Muscle layer of duodenum (tissue), 2 donors: ENCODE measurements around the gene ARSK.
"Not testable (repeated sequence)": the region's sequence is repeated elsewhere in the genome, so short reads cannot be mapped to it uniquely, and the experiment has no call there.

Experiments
- H3K27ac ChIP-seq: one replicate; pipeline ENCODE4 v1.7.0; 2013; ENCODE audit warnings: mild to moderate bottlenecking, low read length
- H3K27me3 ChIP-seq: one replicate; pipeline ENCODE4 v1.7.0; 2013; ENCODE audit warnings: low read depth, mild to moderate bottlenecking, control low read depth, low read length
- H3K36me3 ChIP-seq, 2 donors: one replicate each; pipeline ENCODE4 v1.7.0; 2013; ENCODE audit warnings: low read length in 2 of 2, control low read depth in 1 of 2, mild to moderate bottlenecking in 1 of 2; ENCODE audit not compliant: insufficient read depth in 2 of 2, control insufficient read depth in 1 of 2
- H3K4me1 ChIP-seq, 2 donors: one replicate each; pipeline ENCODE4 v1.7.0; 2013; ENCODE audit warnings: low read length in 2 of 2, mild to moderate bottlenecking in 2 of 2, control low read depth in 1 of 2, moderate library complexity in 1 of 2; ENCODE audit not compliant: insufficient read depth in 2 of 2, control insufficient read depth in 1 of 2
- H3K4me3 ChIP-seq, 2 donors: one replicate each; pipeline ENCODE4 v1.7.0; 2013; ENCODE audit warnings: low read length in 2 of 2, low read depth in 1 of 2, mild to moderate bottlenecking in 1 of 2
- H3K9me3 ChIP-seq, 2 donors: one replicate each; pipeline ENCODE4 v1.7.0; 2013; ENCODE audit warnings: low read length in 2 of 2, control low read depth in 1 of 2, mild to moderate bottlenecking in 1 of 2; ENCODE audit not compliant: control insufficient read depth in 1 of 2
- donor health status: healthy.

ARSK gene

GRCh38 chr5:95633671-95634070 lies 78.8 kb downstream of the ARSK start:
- Histone ChIP-seq H3K36me3 (no peaks in the 10 kb centered on the region), H3K4me3 (no peak overlapping the region), H3K4me1 (no peaks in the 10 kb centered on the region), H3K27me3 (no peaks in the 10 kb centered on the region), H3K27ac (no peak overlapping the region), H3K9me3 (no peaks in the 10 kb centered on the region)

- Histone ChIP-seq H3K36me3 (no peaks in the 10 kb centered on the region), H3K4me1 (no peaks in the 10 kb centered on the region), H3K4me3 (no peak overlapping the region), H3K9me3 (no peaks in the 10 kb centered on the region), H3K27me3 (no peaks in the 10 kb centered on the region), H3K27ac (no peak overlapping the region)
These were observed 79.2 kb downstream of the ARSK start for GRCh38 chr5:95634081-95634480.

- H3K9me3 ChIP-seq: no peaks in the 10 kb centered on the region
- no peaks in the 10 kb centered on the region for H3K27me3 ChIP-seq
- H3K36me3 ChIP-seq: no peaks in the 10 kb centered on the region
- no peaks in the 10 kb centered on the region for H3K4me1 ChIP-seq
- no peak overlapping the region for H3K4me3 ChIP-seq
- no peak overlapping the region for H3K27ac ChIP-seq
These were observed 83.7 kb downstream of the ARSK start for GRCh38 chr5:95638632-95639031.

- no peaks in the 10 kb centered on the region for H3K27me3 ChIP-seq
- H3K27ac ChIP-seq: no peak overlapping the region
- no peak overlapping the region for H3K4me3 ChIP-seq
- H3K36me3 ChIP-seq: no peaks in the 10 kb centered on the region
- no peaks in the 10 kb centered on the region for H3K4me1 ChIP-seq
- H3K9me3 ChIP-seq: no peaks in the 10 kb centered on the region
These were observed 86.9 kb downstream of the ARSK start for GRCh38 chr5:95641741-95642220.

GRCh38 chr5:95643152-95643551 lies 88.3 kb downstream of the ARSK start:
- H3K9me3 ChIP-seq: no peaks in the 10 kb centered on the region
- H3K27me3 ChIP-seq: no peaks in the 10 kb centered on the region
- H3K36me3 ChIP-seq: no peaks in the 10 kb centered on the region
- H3K4me3 ChIP-seq: no peak overlapping the region
- H3K4me1 ChIP-seq: no peaks in the 10 kb centered on the region
- no peak overlapping the region for H3K27ac ChIP-seq

GRCh38 chr5:95644351-95645042 lies 89.6 kb downstream of the ARSK start:
- no peaks in the 10 kb centered on the region for H3K4me1 ChIP-seq

GRCh38 chr5:95646226-95646568 lies 91.3 kb downstream of the ARSK start:
- H3K36me3 ChIP-seq, H3K9me3 ChIP-seq, H3K27me3 ChIP-seq, H3K4me1 ChIP-seq, H3K27ac ChIP-seq: not testable (repeated sequence)
- peak overlapping the region; percentile 64 to 72 for H3K4me3 ChIP-seq

More at GRCh38 chr5:95644351-95645042, 89.6 kb downstream of the ARSK start:
- no peaks in the 10 kb centered on the region for H3K9me3 ChIP-seq
- H3K27me3 ChIP-seq: no peaks in the 10 kb centered on the region
- no peaks in the 10 kb centered on the region for H3K36me3 ChIP-seq
- no peak overlapping the region for H3K27ac ChIP-seq
- no peak overlapping the region for H3K4me3 ChIP-seq

GRCh38 chr5:95646569-95647431 lies 91.9 kb downstream of the ARSK start, which contains the start of gene RFESD:
TSS of gene RFESD (plus strand) at chr5:95646777. CDS start at chr5:95652272, 5,495 bp downstream.
- H3K27me3 ChIP-seq: no peaks in the 10 kb centered on the region
- H3K4me1 ChIP-seq: no peaks in the 10 kb centered on the region
- H3K36me3 ChIP-seq: no peaks in the 10 kb centered on the region
- no peaks in the 10 kb centered on the region for H3K9me3 ChIP-seq
- H3K27ac ChIP-seq: peak within 1 kb of the TSS; percentile 83
- H3K4me3 ChIP-seq: peak within 1 kb of the TSS; percentile 64 to 72

GRCh38 chr5:95647886-95648860 lies 93.3 kb downstream of the ARSK start:
- peaks cover 0 to 4% of the 10 kb centered on the region in 2 donors for H3K36me3 ChIP-seq
- peak overlapping the region in 1 of 2 donors; percentile 72 for H3K4me3 ChIP-seq
- no peaks in the 10 kb centered on the region for H3K4me1 ChIP-seq
- H3K9me3 ChIP-seq: no peaks in the 10 kb centered on the region
- H3K27me3 ChIP-seq: no peaks in the 10 kb centered on the region
- peak overlapping the region; percentile 83 for H3K27ac ChIP-seq

- Histone ChIP-seq H3K27me3 (no peaks in the 10 kb centered on the region), H3K27ac (no peak overlapping the region), H3K4me1 (no peaks in the 10 kb centered on the region), H3K4me3 (no peak overlapping the region), H3K36me3 (peaks cover 0 to 5% of the 10 kb centered on the region in 2 donors), H3K9me3 (no peaks in the 10 kb centered on the region)
These were observed 94.4 kb downstream of the ARSK start for GRCh38 chr5:95649274-95649673.
